ENCODE measurements around the gene LIN37.

LIN37 gene

GRCh38 chr19:35738021-35738886 lies 10.1 kb upstream of the LIN37 start:
- Mint-ChIP-seq H3K4me3 (peak overlapping the region; percentile 94), H3K4me1 (peaks cover 63% of the 10 kb centered on the region)
- DNase-seq (ENCODE audit: low spot score in 2 of 2), result no peak

GRCh38 chr19:35738887-35739229 lies 9.5 kb upstream of the LIN37 start:
- Mint-ChIP-seq H3K36me3 (peaks cover 92% of the 10 kb centered on the region), H3K4me1 (peaks cover 66% of the 10 kb centered on the region), H3K9me3 (no peaks in the 10 kb centered on the region), H3K27ac (peak overlapping the region; percentile 67), H3K4me3 (peak overlapping the region; percentile 94)
- no peak for DNase-seq (ENCODE audit: low spot score in 2 of 2)
- no peak for ATAC-seq

More at GRCh38 chr19:35738021-35738886, 10.1 kb upstream of the LIN37 start:
- Mint-ChIP-seq H3K9me3 (no peaks in the 10 kb centered on the region), H3K36me3 (peaks cover 98% of the 10 kb centered on the region), H3K27ac (peak overlapping the region; percentile 81)
- ATAC-seq, result no peak

- H3K27ac Mint-ChIP-seq, result peak overlapping the region; percentile 67
- no peak for ATAC-seq
- H3K4me1 Mint-ChIP-seq, result peaks cover 66% of the 10 kb centered on the region
- H3K36me3 Mint-ChIP-seq, result peaks cover 88% of the 10 kb centered on the region
- peak overlapping the region; percentile 94 for H3K4me3 Mint-ChIP-seq
- H3K9me3 Mint-ChIP-seq, result no peaks in the 10 kb centered on the region
- DNase-seq (ENCODE audit: low spot score in 2 of 2), result no peak
Observed at GRCh38 chr19:35739275-35740107, 8.9 kb upstream of the LIN37 start.

- H3K36me3 Mint-ChIP-seq, result peaks cover 88% of the 10 kb centered on the region
- no peaks in the 10 kb centered on the region for H3K9me3 Mint-ChIP-seq
- peak overlapping the region; percentile 94 for H3K27ac Mint-ChIP-seq
- ATAC-seq (peak; percentile 11), DNase-seq (ENCODE audit: low spot score in 2 of 2) (no peak)
- H3K4me3 Mint-ChIP-seq, result peak overlapping the region; percentile 94
- peaks cover 66% of the 10 kb centered on the region for H3K4me1 Mint-ChIP-seq
Observed at GRCh38 chr19:35740108-35740422, 8.3 kb upstream of the LIN37 start.

GRCh38 chr19:35740423-35741202 lies 7.8 kb upstream of the LIN37 start:
- DNase-seq (ENCODE audit: low spot score in 2 of 2) (peak; percentile 87 to 98), ATAC-seq (peak; percentile 78)
- H3K36me3 Mint-ChIP-seq, result peaks cover 88% of the 10 kb centered on the region
- H3K4me3 Mint-ChIP-seq, result peak overlapping the region; percentile 94
- H3K9me3 Mint-ChIP-seq, result no peaks in the 10 kb centered on the region
- peaks cover 67% of the 10 kb centered on the region for H3K4me1 Mint-ChIP-seq
- peak overlapping the region; percentile 94 for H3K27ac Mint-ChIP-seq

GRCh38 chr19:35741203-35741515 lies 7.2 kb upstream of the LIN37 start:
- H3K9me3 Mint-ChIP-seq, result no peaks in the 10 kb centered on the region
- no peak for ATAC-seq
- peaks cover 69% of the 10 kb centered on the region for H3K4me1 Mint-ChIP-seq
- H3K4me3 Mint-ChIP-seq, result peak overlapping the region; percentile 94
- peaks cover 82% of the 10 kb centered on the region for H3K36me3 Mint-ChIP-seq
- no peak for DNase-seq (ENCODE audit: low spot score in 2 of 2)
- peak overlapping the region; percentile 94 for H3K27ac Mint-ChIP-seq

- Mint-ChIP-seq H3K9me3 (no peaks in the 10 kb centered on the region), H3K4me1 (peaks cover 70% of the 10 kb centered on the region), H3K36me3 (peaks cover 72% of the 10 kb centered on the region), H3K27ac (peak within 1 kb of the TSS; percentile 99), H3K4me3 (peak within 1 kb of the TSS; percentile 94)
- DNase-seq (ENCODE audit: low spot score in 2 of 2), result peak; percentile 67 to 83
- peak; percentile 3 for ATAC-seq
Observed at GRCh38 chr19:35742121-35742724, 6.2 kb upstream of the LIN37 start, which contains the start of gene IGFLR1. IGFLR1 (minus strand) TSS chr19:35742452; CDS start chr19:35741180, 1,272 bp downstream.

- Mint-ChIP-seq H3K36me3 (peaks cover 65% of the 10 kb centered on the region), H3K27ac (peak overlapping the region; percentile 100), H3K4me1 (peaks cover 71% of the 10 kb centered on the region), H3K4me3 (peak overlapping the region; percentile 94), H3K9me3 (no peaks in the 10 kb centered on the region)
- DNase-seq (ENCODE audit: low spot score in 2 of 2) (no peak), ATAC-seq (no peak)
Observed at GRCh38 chr19:35743640-35744429, 4.5 kb upstream of the LIN37 start.

- Mint-ChIP-seq H3K27ac (peak overlapping the region; percentile 100), H3K9me3 (no peaks in the 10 kb centered on the region), H3K4me3 (peak overlapping the region; percentile 94), H3K4me1 (peaks cover 71% of the 10 kb centered on the region), H3K36me3 (peaks cover 57% of the 10 kb centered on the region)
- ATAC-seq (peak; percentile 72), DNase-seq (ENCODE audit: low spot score in 2 of 2) (peak; percentile 78 to 96)
Observed at GRCh38 chr19:35744430-35745327, 3.7 kb upstream of the LIN37 start.

- peaks cover 76% of the 10 kb centered on the region for H3K4me1 Mint-ChIP-seq
Observed at GRCh38 chr19:35745328-35746086, 2.9 kb upstream of the LIN37 start, which contains the start of the genes PSENEN and U2AF1L4. PSENEN (plus strand) TSS chr19:35745651; CDS start chr19:35745931, 280 bp downstream. U2AF1L4 (minus strand) TSS chr19:35745418; CDS start chr19:35745391, 27 bp downstream.

GRCh38 chr19:35746087-35746462 lies 2.3 kb upstream of the LIN37 start:
- Mint-ChIP-seq H3K9me3 (no peaks in the 10 kb centered on the region), H3K27ac (peak overlapping the region; percentile 100), H3K36me3 (peaks cover 43% of the 10 kb centered on the region), H3K4me1 (peaks cover 76% of the 10 kb centered on the region), H3K4me3 (peak overlapping the region; percentile 94)
- no peak for DNase-seq (ENCODE audit: low spot score in 2 of 2)
- no peak for ATAC-seq

More at GRCh38 chr19:35745328-35746086, 2.9 kb upstream of the LIN37 start, which contains the start of the genes PSENEN and U2AF1L4:
- DNase-seq (ENCODE audit: low spot score in 2 of 2) (peak; percentile 88 to 96), ATAC-seq (peak; percentile 73)
- H3K27ac Mint-ChIP-seq, result peak within 1 kb of the TSS; percentile 100
- no peaks in the 10 kb centered on the region for H3K9me3 Mint-ChIP-seq
- H3K36me3 Mint-ChIP-seq, result peaks cover 49% of the 10 kb centered on the region
- peak within 1 kb of the TSS; percentile 94 for H3K4me3 Mint-ChIP-seq

GRCh38 chr19:35746531-35746930 lies 1.8 kb upstream of the LIN37 start:
- no peaks in the 10 kb centered on the region for H3K9me3 Mint-ChIP-seq
- DNase-seq (ENCODE audit: low spot score in 2 of 2), result no peak
- peaks cover 76% of the 10 kb centered on the region for H3K4me1 Mint-ChIP-seq
- H3K27ac Mint-ChIP-seq, result peak overlapping the region; percentile 100
- ATAC-seq, result no peak
- H3K4me3 Mint-ChIP-seq, result peak overlapping the region; percentile 94
- peaks cover 39% of the 10 kb centered on the region for H3K36me3 Mint-ChIP-seq

Data from stimulated activated effector memory CD8-positive, alpha-beta T cell treated with anti-CD3 and anti-CD28 coated beads, Interleukin-12 subunit alpha, Interleukin-12 subunit beta, amount 100 ng/mL, for 72 hours (primary cell).